ENCODE results near the gene FAM120B. TPM values are rescaled to one million over a fixed set of nuclear protein-coding genes. Genes with fewer than 3 reads are reported as not detected.

FAM120B gene
- total RNA-seq, 1 experiment from 2014 or later, result 25.2 TPM

DNA sequence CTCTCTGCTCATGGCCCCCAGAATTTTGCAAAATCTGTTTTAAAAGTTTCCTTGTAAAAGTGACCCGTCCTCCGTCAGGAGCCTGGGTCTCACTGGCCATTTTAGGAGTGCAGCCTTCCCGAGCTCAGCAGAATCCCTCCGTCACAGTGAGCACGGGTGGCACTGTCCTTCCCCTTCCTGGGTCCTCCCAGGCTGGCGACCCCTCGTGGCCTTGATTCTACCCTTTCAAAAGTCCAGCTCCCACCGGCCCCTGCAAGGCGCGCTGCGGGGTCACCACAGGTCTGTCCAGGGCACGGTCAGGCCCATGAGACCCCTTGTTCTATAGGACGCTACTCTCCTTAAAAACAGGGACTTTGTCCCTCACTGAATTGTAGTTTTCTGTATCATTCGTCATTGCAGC lies 133.9 kb downstream of the FAM120B start:
- Histone ChIP-seq H3K4me1 (ENCODE audit: control insufficient read depth in 1 of 2, insufficient read depth in 2 of 2, low read length in 2 of 2) (peaks cover 0 to 5% of the 10 kb centered on the region in 2 experiments; a peak in 1 of 4 replicates), H3K27ac (ENCODE audit: low read depth, low read length) (no peak overlapping the region), H3K9me2 (ENCODE audit: insufficient read depth) (no peaks in the 10 kb centered on the region), H3K4me2 (ENCODE audit: low read length) (no peak overlapping the region), H3K9ac (ENCODE audit: low read length) (no peak overlapping the region), H3K27me3 (ENCODE audit: insufficient read depth, low read length) (no peaks in the 10 kb centered on the region), H4K20me1 (ENCODE audit: insufficient read depth) (no peaks in the 10 kb centered on the region), H3K4me3 (replicated peaks in 1 of 2; ENCODE audit: low read depth in 1 of 2, low read length in 2 of 2) (no peak overlapping the region), H3K9me3 (ENCODE audit: control insufficient read depth in 1 of 2, insufficient read depth in 1 of 2, low read depth in 1 of 2, low read length in 2 of 2) (no peaks in the 10 kb centered on the region), H3K79me2 (ENCODE audit: insufficient read depth, low read length) (no peaks in the 10 kb centered on the region), H2AFZ (ENCODE audit: low read depth, low read length, poor library complexity, severe bottlenecking) (no peak overlapping the region), H3K36me3 (ENCODE audit: control insufficient read depth in 1 of 2, insufficient read depth in 2 of 2, low read length in 2 of 2) (no peaks in the 10 kb centered on the region)
- CTCF ChIA-PET, result no interaction called here
- BruUV-seq (replicated peaks), result no TSS peak
- DNase-seq (ENCODE audit: low read depth, low spot score) (no peak), ATAC-seq (no peak)
- RAD21 ChIA-PET (ENCODE audit: low non-redundant PET in 1 of 2, low total read pairs in 2 of 2, uncharacterized antibody in 2 of 2, unreplicated experiment in 2 of 2), result no interaction called here
- TF ChIP-seq SP1 (IDR thresholded peaks at IDR 0.05; ENCODE audit: low read depth) (no peak), JUND (IDR thresholded peaks at IDR 0.05) (no peak), ZNF274 (IDR thresholded peaks at IDR 0.05; ENCODE audit: low read depth, low read length) (no peak)
- POLR2A ChIA-PET, result no interaction called here
- intact Hi-C loops (cut with micrococcal nuclease), result no loop called here

DNA sequence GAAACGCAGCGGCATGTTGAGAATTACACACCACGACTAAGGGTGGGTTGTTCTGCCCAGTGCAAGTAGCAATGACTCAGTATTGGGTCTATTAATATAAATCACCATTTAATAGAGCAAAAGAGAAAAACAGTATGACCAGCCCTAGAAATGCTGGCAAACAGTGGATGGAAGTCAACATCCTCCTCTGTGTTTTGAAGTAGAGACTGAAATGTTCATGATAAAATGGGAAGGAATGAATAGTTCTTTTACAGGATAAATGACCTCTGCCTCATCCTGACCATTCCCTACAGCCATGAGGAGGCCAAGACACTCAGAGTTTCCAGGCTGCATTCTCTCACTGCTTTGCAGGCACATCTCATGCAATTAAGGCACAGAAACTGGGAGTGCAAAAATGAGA lies 134.8 kb downstream of the FAM120B start:
- ATAC-seq, result no peak

More for the DNA sequence above, 134.8 kb downstream of the FAM120B start:
- CTCF ChIA-PET, result no interaction called here
- Histone ChIP-seq H3K27me3 (ENCODE audit: insufficient read depth, low read length) (no peaks in the 10 kb centered on the region), H3K36me3 (ENCODE audit: control insufficient read depth in 1 of 2, insufficient read depth in 2 of 2, low read length in 2 of 2) (no peaks in the 10 kb centered on the region), H3K27ac (ENCODE audit: low read depth, low read length) (no peak overlapping the region), H3K4me3 (replicated peaks in 1 of 2; ENCODE audit: low read depth in 1 of 2, low read length in 2 of 2) (no peak overlapping the region), H3K4me2 (ENCODE audit: low read length) (no peak overlapping the region), H3K4me1 (ENCODE audit: control insufficient read depth in 1 of 2, insufficient read depth in 2 of 2, low read length in 2 of 2) (peaks cover 0 to 5% of the 10 kb centered on the region in 2 experiments; a peak in 1 of 4 replicates), H4K20me1 (ENCODE audit: insufficient read depth) (no peaks in the 10 kb centered on the region), H3K9ac (ENCODE audit: low read length) (no peak overlapping the region), H2AFZ (ENCODE audit: low read depth, low read length, poor library complexity, severe bottlenecking) (no peak overlapping the region), H3K9me2 (ENCODE audit: insufficient read depth) (no peaks in the 10 kb centered on the region), H3K9me3 (ENCODE audit: control insufficient read depth in 1 of 2, insufficient read depth in 1 of 2, low read depth in 1 of 2, low read length in 2 of 2) (no peaks in the 10 kb centered on the region), H3K79me2 (ENCODE audit: insufficient read depth, low read length) (no peaks in the 10 kb centered on the region)
- intact Hi-C loops (cut with micrococcal nuclease), result no loop called here
- RAD21 ChIA-PET (ENCODE audit: low non-redundant PET in 1 of 2, low total read pairs in 2 of 2, uncharacterized antibody in 2 of 2, unreplicated experiment in 2 of 2), result no interaction called here
- BruUV-seq (replicated peaks), result no TSS peak
- POLR2A ChIA-PET, result no interaction called here
- TF ChIP-seq CEBPB (IDR thresholded peaks at IDR 0.05; ENCODE audit: low read depth), result no peak
- no peak for TF ChIP-seq TCF7L2 (IDR thresholded peaks at IDR 0.05; ENCODE audit: borderline replicate concordance, extremely low read depth, insufficient read depth, insufficient read length)
- no peak for TF ChIP-seq RAD21 (IDR thresholded peaks at IDR 0.05; ENCODE audit: low read depth)
- TF ChIP-seq CBX3 (IDR thresholded peaks at IDR 0.05; ENCODE audit: low read depth), result no peak
- no peak for TF ChIP-seq POLR2AphosphoS5 (IDR thresholded peaks at IDR 0.05; ENCODE audit: low read depth, low read length)
- no peak for TF ChIP-seq SP1 (IDR thresholded peaks at IDR 0.05; ENCODE audit: low read depth)
- TF ChIP-seq, protein P1, sequence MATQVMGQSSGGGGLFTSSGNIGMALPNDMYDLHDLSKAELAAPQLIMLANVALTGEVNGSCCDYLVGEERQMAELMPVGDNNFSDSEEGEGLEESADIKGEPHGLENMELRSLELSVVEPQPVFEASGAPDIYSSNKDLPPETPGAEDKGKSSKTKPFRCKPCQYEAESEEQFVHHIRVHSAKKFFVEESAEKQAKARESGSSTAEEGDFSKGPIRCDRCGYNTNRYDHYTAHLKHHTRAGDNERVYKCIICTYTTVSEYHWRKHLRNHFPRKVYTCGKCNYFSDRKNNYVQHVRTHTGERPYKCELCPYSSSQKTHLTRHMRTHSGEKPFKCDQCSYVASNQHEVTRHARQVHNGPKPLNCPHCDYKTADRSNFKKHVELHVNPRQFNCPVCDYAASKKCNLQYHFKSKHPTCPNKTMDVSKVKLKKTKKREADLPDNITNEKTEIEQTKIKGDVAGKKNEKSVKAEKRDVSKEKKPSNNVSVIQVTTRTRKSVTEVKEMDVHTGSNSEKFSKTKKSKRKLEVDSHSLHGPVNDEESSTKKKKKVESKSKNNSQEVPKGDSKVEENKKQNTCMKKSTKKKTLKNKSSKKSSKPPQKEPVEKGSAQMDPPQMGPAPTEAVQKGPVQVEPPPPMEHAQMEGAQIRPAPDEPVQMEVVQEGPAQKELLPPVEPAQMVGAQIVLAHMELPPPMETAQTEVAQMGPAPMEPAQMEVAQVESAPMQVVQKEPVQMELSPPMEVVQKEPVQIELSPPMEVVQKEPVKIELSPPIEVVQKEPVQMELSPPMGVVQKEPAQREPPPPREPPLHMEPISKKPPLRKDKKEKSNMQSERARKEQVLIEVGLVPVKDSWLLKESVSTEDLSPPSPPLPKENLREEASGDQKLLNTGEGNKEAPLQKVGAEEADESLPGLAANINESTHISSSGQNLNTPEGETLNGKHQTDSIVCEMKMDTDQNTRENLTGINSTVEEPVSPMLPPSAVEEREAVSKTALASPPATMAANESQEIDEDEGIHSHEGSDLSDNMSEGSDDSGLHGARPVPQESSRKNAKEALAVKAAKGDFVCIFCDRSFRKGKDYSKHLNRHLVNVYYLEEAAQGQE (IDR thresholded peaks at IDR 0.05; ENCODE audit: low read depth), result no peak
- TF ChIP-seq POLR2A (IDR thresholded peaks at IDR 0.05; ENCODE audit: borderline replicate concordance, extremely low read depth, insufficient read depth, insufficient read length), result no peak
- DNase-seq (ENCODE audit: low read depth, low spot score), result no peak

All from HCT116 (cell line).